Sigmoid colon (tissue), 7 donors: ENCODE measurements around the gene GATA2. TPM values are rescaled to one million over a fixed set of nuclear protein-coding genes. Genes with fewer than 3 reads are reported as not detected.

Experiments
- DNase-seq: peaks from one replicate; pipeline ENCODE4 v3.0.0-alpha.2; 2019
- H3K27ac ChIP-seq, 4 donors: fragments of 200-600 bp; sonication (generic); one replicate each; pipeline ENCODE4 v1.5.1; 2016 to 2019; ENCODE audit warnings: mild to moderate bottlenecking in 1 of 4
- H3K27me3 ChIP-seq, 3 donors: fragments of 200-600 bp; sonication (generic); one replicate each; pipeline ENCODE4 v1.5.1; 2019; ENCODE audit warnings: mild to moderate bottlenecking in 1 of 3
- H3K36me3 ChIP-seq, 4 donors: fragments of 200-600 bp; sonication (generic); one replicate each; pipeline ENCODE4 v1.5.1; 2016 to 2019
- H3K4me1 ChIP-seq, 4 donors: fragments of 200-600 bp; sonication (generic); one replicate each; pipeline ENCODE4 v1.5.1; 2017 to 2019
- H3K4me3 ChIP-seq, 4 donors: fragments of 200-600 bp; sonication (generic); one replicate each; pipeline ENCODE4 v1.5.1; 2017 to 2019; ENCODE audit warnings: mild to moderate bottlenecking in 2 of 4, moderate library complexity in 1 of 4
- H3K9me3 ChIP-seq, 4 donors: fragments of 200-600 bp in 3 of 4; sonication (generic) in 3 of 4; one replicate each; pipeline versions ENCODE4 v1.5.1 to v1.6.1; 2013 to 2019
- EP300 ChIP-seq, 4 donors: sonication (generic); formaldehyde crosslinking; IDR thresholded peaks; one replicate each; pipeline ENCODE4 v1.6.1; 2017; ENCODE audit warnings: antibody characterized with exemption in 4 of 4
- POLR2A ChIP-seq, 2 donors: fragments of 450-650 bp; IDR thresholded peaks; one replicate each; pipeline ENCODE4 v1.6.1; 2016; ENCODE audit warnings: antibody characterized with exemption in 2 of 2, mild to moderate bottlenecking in 2 of 2, moderate library complexity in 2 of 2
- POLR2AphosphoS5 ChIP-seq, 4 donors: sonication (generic); formaldehyde crosslinking; IDR thresholded peaks; one replicate each; pipeline ENCODE4 v1.6.1; 2017; ENCODE audit warnings: antibody characterized with exemption in 4 of 4
- WGBS, 2 donors: extraction: QIAGEN DNeasy Blood & Tissue Kit; methylation state at CpG; one replicate each; pipeline ENCODE4 v1.1.7; 2013; 5-methylcytosine and 5-hydroxymethylcytosine counted together
- intact Hi-C: fragments of 100-400 bp; cut with DNase I; formaldehyde crosslinking; loops from one replicate; pipeline ENCODE4 v1.15.1; 2023
- polyA plus RNA-seq, 3 donors: library from polyadenylated mRNA; stranded (reverse); fragments of 200-250 nt; gene quantifications; one replicate each; pipeline ENCODE4 v1.2.3, GENCODE V29; 2013
- total RNA-seq, 4 donors: library from RNA; depleted of rRNA; stranded (reverse); fragments of >200 nt; gene quantifications; one replicate each; pipeline ENCODE4 v1.1.0, GENCODE V29; 2016
- TF ChIP-seq, protein P1 (sequence below), 4 experiments: fragments of 450-650 bp in 3 of 4; fragments of 200-600 bp in 1 of 4; IDR thresholded peaks; one replicate each; pipeline ENCODE4 v1.5.1; 2016 to 2019; ENCODE audit warnings: antibody characterized with exemption in 4 of 4, mild to moderate bottlenecking in 3 of 4, moderate library complexity in 2 of 4
- donor health status: healthy with polysubstance abuse.
- donor health status: Bipolar disorder and iron deficiency.
- donor health status: healthy.

Gene GATA2
- total and polyA plus RNA-seq, 7 donors, result 0.46 to 6.6 (median 3.5) TPM

- H3K36me3 ChIP-seq, result no peaks in the 10 kb centered on the region
- peaks cover 14 to 54% (median 20%) of the 10 kb centered on the region in 3 donors for H3K27me3 ChIP-seq
- H3K4me3 ChIP-seq, result no peak overlapping the region
- WGBS, 2 donors, result 75 to 89% methylated on average over 12 of the region's 12 CpGs
- H3K4me1 ChIP-seq, result peaks cover 0 to 3% (median under 1%) of the 10 kb centered on the region in 4 donors
- TF ChIP-seq POLR2AphosphoS5 (IDR thresholded peaks at IDR 0.05) (no peak), EP300 (IDR thresholded peaks at IDR 0.05) (no peak), POLR2A (IDR thresholded peaks at IDR 0.05) (no peak)
- TF ChIP-seq, protein P1, sequence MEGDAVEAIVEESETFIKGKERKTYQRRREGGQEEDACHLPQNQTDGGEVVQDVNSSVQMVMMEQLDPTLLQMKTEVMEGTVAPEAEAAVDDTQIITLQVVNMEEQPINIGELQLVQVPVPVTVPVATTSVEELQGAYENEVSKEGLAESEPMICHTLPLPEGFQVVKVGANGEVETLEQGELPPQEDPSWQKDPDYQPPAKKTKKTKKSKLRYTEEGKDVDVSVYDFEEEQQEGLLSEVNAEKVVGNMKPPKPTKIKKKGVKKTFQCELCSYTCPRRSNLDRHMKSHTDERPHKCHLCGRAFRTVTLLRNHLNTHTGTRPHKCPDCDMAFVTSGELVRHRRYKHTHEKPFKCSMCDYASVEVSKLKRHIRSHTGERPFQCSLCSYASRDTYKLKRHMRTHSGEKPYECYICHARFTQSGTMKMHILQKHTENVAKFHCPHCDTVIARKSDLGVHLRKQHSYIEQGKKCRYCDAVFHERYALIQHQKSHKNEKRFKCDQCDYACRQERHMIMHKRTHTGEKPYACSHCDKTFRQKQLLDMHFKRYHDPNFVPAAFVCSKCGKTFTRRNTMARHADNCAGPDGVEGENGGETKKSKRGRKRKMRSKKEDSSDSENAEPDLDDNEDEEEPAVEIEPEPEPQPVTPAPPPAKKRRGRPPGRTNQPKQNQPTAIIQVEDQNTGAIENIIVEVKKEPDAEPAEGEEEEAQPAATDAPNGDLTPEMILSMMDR (IDR thresholded peaks at IDR 0.05), result no peak
- H3K27ac ChIP-seq, result no peak overlapping the region
- DNase-seq, result no peak
- intact Hi-C loops, result no loop called here
- no peaks in the 10 kb centered on the region for H3K9me3 ChIP-seq
These were observed 10.2 kb upstream of the GATA2 start for GRCh38 chr3:128503164-128503651.

DNA sequence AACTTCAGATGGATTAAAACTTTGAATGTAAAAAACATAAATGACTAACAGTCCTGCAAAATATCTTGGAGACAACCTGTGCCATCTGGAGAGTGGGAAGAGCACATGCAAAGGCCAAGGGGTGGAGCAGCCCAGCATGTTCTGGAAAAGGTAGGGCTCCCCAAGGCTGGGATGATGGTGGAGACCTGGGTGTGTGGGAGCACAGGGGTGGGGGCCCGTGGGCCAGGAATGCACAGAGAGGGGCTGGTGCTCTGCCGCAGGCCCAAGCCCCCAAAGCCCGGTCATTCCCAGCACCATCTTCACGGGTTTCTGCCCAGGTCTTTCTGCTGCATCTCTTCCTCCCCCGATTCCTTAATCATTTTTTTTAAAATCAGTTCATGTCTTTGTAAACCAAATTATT, 9.7 kb upstream of the GATA2 start:
- peaks cover 14 to 59% (median 25%) of the 10 kb centered on the region in 3 donors for H3K27me3 ChIP-seq
- no peak for TF ChIP-seq EP300 (IDR thresholded peaks at IDR 0.05)
- TF ChIP-seq, protein P1 (IDR thresholded peaks at IDR 0.05), result no peak
- peaks cover 0 to 7% (median 5%) of the 10 kb centered on the region in 4 donors for H3K4me1 ChIP-seq
- DNase-seq, result no peak
- H3K4me3 ChIP-seq, result no peak overlapping the region
- WGBS, 2 donors, result 74 to 90% methylated on average over 5 of the region's 5 CpGs
- H3K36me3 ChIP-seq, result no peaks in the 10 kb centered on the region
- no peak overlapping the region for H3K27ac ChIP-seq
- intact Hi-C loops, result no loop called here
- no peaks in the 10 kb centered on the region for H3K9me3 ChIP-seq

- intact Hi-C loops, result no loop called here
- Histone ChIP-seq H3K36me3 (no peaks in the 10 kb centered on the region), H3K4me1 (peaks cover 0 to 19% (median 17%) of the 10 kb centered on the region in 4 donors), H3K27ac (no peak overlapping the region), H3K4me3 (no peak overlapping the region), H3K27me3 (peaks cover 26 to 69% (median 38%) of the 10 kb centered on the region in 3 donors), H3K9me3 (no peaks in the 10 kb centered on the region)
- WGBS, 2 donors, result 58 to 77% methylated on average over 3 of the region's 3 CpGs
- TF ChIP-seq EP300 (IDR thresholded peaks at IDR 0.05) (no peak), POLR2A (IDR thresholded peaks at IDR 0.05) (no peak), POLR2AphosphoS5 (IDR thresholded peaks at IDR 0.05) (no peak)
- TF ChIP-seq, protein P1 (IDR thresholded peaks at IDR 0.05), result no peak
- no peak for DNase-seq
These were observed 8.4 kb upstream of the GATA2 start for GRCh38 chr3:128501431-128501830.

DNA sequence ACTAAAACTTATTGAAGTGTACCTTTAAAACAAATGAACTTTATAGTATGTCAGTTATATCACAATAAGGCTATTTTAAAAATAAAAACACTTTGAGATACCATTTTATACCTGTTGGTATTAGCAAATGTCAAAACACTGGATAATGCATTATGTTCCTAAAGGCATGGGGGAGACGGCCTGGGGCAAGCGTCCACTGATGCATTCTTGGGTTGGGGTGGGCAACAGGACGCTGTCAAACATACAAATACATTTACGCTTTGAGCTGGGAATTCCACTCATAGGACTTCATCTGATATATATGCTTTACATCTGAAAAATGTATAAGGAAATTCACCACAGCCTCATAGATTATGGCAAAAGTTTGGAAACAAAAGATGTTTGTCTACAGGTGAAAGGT, 7.6 kb upstream of the GATA2 start:
- DNase-seq, result no peak
- no peaks in the 10 kb centered on the region for H3K9me3 ChIP-seq
- WGBS, 2 donors, result 88 to 93% methylated on average over 4 of the region's 4 CpGs
- H3K27ac ChIP-seq, result no peak overlapping the region
- H3K36me3 ChIP-seq, result no peaks in the 10 kb centered on the region
- peaks cover 28 to 78% (median 47%) of the 10 kb centered on the region in 3 donors for H3K27me3 ChIP-seq
- TF ChIP-seq, protein P1 (IDR thresholded peaks at IDR 0.05), result no peak
- TF ChIP-seq POLR2AphosphoS5 (IDR thresholded peaks at IDR 0.05) (no peak), POLR2A (IDR thresholded peaks at IDR 0.05) (no peak), EP300 (IDR thresholded peaks at IDR 0.05) (no peak)
- H3K4me1 ChIP-seq, result peaks cover 0 to 19% (median 18%) of the 10 kb centered on the region in 4 donors
- intact Hi-C loops, result no loop called here
- H3K4me3 ChIP-seq, result no peak overlapping the region
